Tibial nerve (tissue), 4 donors: ENCODE measurements around the gene BCAS2.
"Not testable (repeated sequence)": the region's sequence is repeated elsewhere in the genome, so short reads cannot be mapped to it uniquely, and the experiment has no call there.

Experiments
- CTCF ChIP-seq, 5 experiments: fragments of 200-600 bp in 3 of 5; fragments of 450-650 bp in 2 of 5; sonication (generic) in 3 of 5; IDR thresholded peaks; one replicate each; pipeline ENCODE4 v1.5.1; 2016 to 2019; ENCODE audit warnings: antibody characterized with exemption in 5 of 5, mild to moderate bottlenecking in 3 of 5, moderate library complexity in 2 of 5
- EP300 ChIP-seq, 2 donors: sonication (generic); formaldehyde crosslinking; IDR thresholded peaks; one replicate each; pipeline ENCODE4 v1.6.1; 2017; ENCODE audit warnings: antibody characterized with exemption in 2 of 2, mild to moderate bottlenecking in 1 of 2
- POLR2A ChIP-seq, 2 donors: fragments of 450-650 bp; IDR thresholded peaks; one replicate each; pipeline ENCODE4 v1.6.1; 2017; ENCODE audit warnings: antibody characterized with exemption in 2 of 2, mild to moderate bottlenecking in 2 of 2, moderate library complexity in 2 of 2

- not testable (repeated sequence) for TF ChIP-seq CTCF, EP300, POLR2A (IDR thresholded peaks at IDR 0.05)
Measured at GRCh38 chr1:114562978-114563510, 18.4 kb downstream of the BCAS2 start.
